Keratinocyte (primary cell): Measurements from ENCODE around the gene SENP7. TPM values are rescaled to one million over a fixed set of nuclear protein-coding genes. Genes with fewer than 3 reads are reported as not detected.

Experiments used
- DNase-seq: peaks from one replicate; pipeline ENCODE4 v3.0.0-alpha.2; 2011; ENCODE audit warnings: low read depth, missing footprints, low spot score
- FAIRE-seq: peaks from 2 replicates; lab custom pipeline; 2011; peaks lifted over from hg19 to GRCh38; lab: Jason Lieb, UNC
- H2AFZ ChIP-seq: 2 replicates; pipeline ENCODE4 v1.6.0; 2012; ENCODE audit warnings: low read length, control low read depth, inconsistent platforms; ENCODE audit not compliant: control insufficient read depth
- H3K27ac ChIP-seq: 2 replicates; pipeline ENCODE4 v1.5.1; 2011; ENCODE audit warnings: low read length; ENCODE audit not compliant: control insufficient read depth, insufficient read depth
- H3K27me3 ChIP-seq: 3 replicates; pipeline ENCODE4 v1.6.0; 2011; ENCODE audit warnings: low read length; ENCODE audit not compliant: control insufficient read depth, insufficient read depth; ENCODE audit errors: extremely low read depth
- H3K36me3 ChIP-seq, 2 experiments: 2 replicates in 1 of 2; 3 replicates in 1 of 2; pipeline ENCODE4 v1.5.1; 2011; ENCODE audit warnings: low read length in 2 of 2, mild to moderate bottlenecking in 1 of 2; ENCODE audit not compliant: control insufficient read depth in 2 of 2, insufficient read depth in 2 of 2; ENCODE audit errors: extremely low read depth in 1 of 2
- H3K4me1 ChIP-seq: 3 replicates; pipeline ENCODE4 v1.5.1; 2011; ENCODE audit warnings: low read length; ENCODE audit not compliant: control insufficient read depth, insufficient read depth; ENCODE audit errors: extremely low read depth
- H3K4me2 ChIP-seq: 3 replicates; pipeline ENCODE4 v1.6.0; 2011; ENCODE audit warnings: low read depth, low read length; ENCODE audit not compliant: control insufficient read depth, insufficient read depth; ENCODE audit errors: extremely low read depth
- H3K4me3 ChIP-seq, 3 experiments: fragments of 200-600 bp in 1 of 3; sonication (generic) in 1 of 3; 2 replicates in 2 of 3; 3 replicates in 1 of 3; pipeline ENCODE4 v1.5.1; 2011 to 2016; ENCODE audit warnings: low read length in 3 of 3, mild to moderate bottlenecking in 3 of 3, control low read depth in 2 of 3, inconsistent platforms in 1 of 3, low read depth in 1 of 3, mixed read lengths in 1 of 3, mixed run types in 1 of 3, moderate library complexity in 1 of 3; ENCODE audit not compliant: control insufficient read depth in 2 of 3, insufficient read depth in 2 of 3; ENCODE audit errors: extremely low read depth in 1 of 3
- H3K79me2 ChIP-seq: 2 replicates; pipeline ENCODE4 v1.6.0; 2012; ENCODE audit warnings: low read length; ENCODE audit not compliant: control insufficient read depth, insufficient read depth
- H3K9ac ChIP-seq: 3 replicates; pipeline ENCODE4 v1.6.0; 2011; ENCODE audit warnings: low read length; ENCODE audit not compliant: control insufficient read depth, insufficient read depth; ENCODE audit errors: extremely low read depth
- H3K9me1 ChIP-seq: 3 replicates; pipeline ENCODE4 v1.6.0; 2011; ENCODE audit warnings: low read length; ENCODE audit not compliant: control insufficient read depth, insufficient read depth; ENCODE audit errors: extremely low read depth
- H3K9me3 ChIP-seq: 2 replicates; pipeline ENCODE4 v1.5.1; 2012; ENCODE audit warnings: low read depth, low read length; ENCODE audit not compliant: control insufficient read depth
- H4K20me1 ChIP-seq: 3 replicates; pipeline ENCODE4 v1.6.0; 2011; ENCODE audit warnings: low read length; ENCODE audit not compliant: control insufficient read depth, insufficient read depth; ENCODE audit errors: extremely low read depth
- EZH2 ChIP-seq: IDR thresholded peaks from one replicate; pipeline ENCODE4 v1.6.1; 2012; ENCODE audit warnings: inconsistent platforms, mild to moderate bottlenecking, low read length, moderate library complexity
- dilution Hi-C: fragments of 300-500 bp; cut with MboI; formaldehyde crosslinking; loops from one replicate; pipeline ENCODE4 v1.7.0; 2020; ENCODE audit warnings: low sequenced_read_pairs; ENCODE audit not compliant: extremely low pct_ligation_motif_present
- polyA plus RNA-seq, 5 experiments: library from polyadenylated mRNA; depleted of rRNA in 3 of 5; stranded (reverse) in 3 of 5; stranded (forward) in 1 of 5; unstranded in 1 of 5; fragments of >200 nt; gene quantifications; 1 replicate in 1 of 5; 2 replicates in 3 of 5; 3 replicates in 1 of 5; pipeline versions ENCODE4 v1.2.1 to v1.2.3, GENCODE V29; 2011 to 2012; ENCODE audit warnings: missing spikeins in 2 of 5, low read depth in 1 of 5, low replicate concordance in 1 of 5
- TF ChIP-seq, protein P1 (sequence below), 3 experiments: IDR thresholded peaks in 1 of 3; conservative IDR thresholded peaks in 1 of 3; optimal IDR thresholded peaks in 1 of 3; 2 replicates in 2 of 3; 3 replicates in 1 of 3; pipeline versions ENCODE3 to v1.5.1; 2011; ENCODE audit warnings: low read length in 3 of 3, mild to moderate bottlenecking in 3 of 3, moderate library complexity in 2 of 3, control low read depth in 1 of 3, inconsistent platforms in 1 of 3; ENCODE audit not compliant: insufficient read depth in 2 of 3; ENCODE audit errors: extremely low read depth in 1 of 3

SENP7 gene
- polyA plus RNA-seq, 1 donor (not counting 4 experiments of a cell fraction or from before 2014, with no cell fraction given), result 7.4 TPM

GRCh38 chr3:101387351-101387750, 125.7 kb downstream of the SENP7 start:
- Histone ChIP-seq H3K9me1 (no peaks in the 10 kb centered on the region), H3K79me2 (no peaks in the 10 kb centered on the region), H3K9me3 (no peaks in the 10 kb centered on the region), H3K4me1 (no peaks in the 10 kb centered on the region), H3K27ac (no peak overlapping the region), H3K9ac (no peak overlapping the region), H3K4me3 (no peak overlapping the region), H3K27me3 (no peaks in the 10 kb centered on the region), H3K36me3 (no peaks in the 10 kb centered on the region), H2AFZ (no peak overlapping the region), H3K4me2 (no peak overlapping the region), H4K20me1 (no peaks in the 10 kb centered on the region)
- DNase-seq, result no peak
- dilution Hi-C loops, result no loop called here
- no peak for TF ChIP-seq EZH2
- TF ChIP-seq, protein P1, sequence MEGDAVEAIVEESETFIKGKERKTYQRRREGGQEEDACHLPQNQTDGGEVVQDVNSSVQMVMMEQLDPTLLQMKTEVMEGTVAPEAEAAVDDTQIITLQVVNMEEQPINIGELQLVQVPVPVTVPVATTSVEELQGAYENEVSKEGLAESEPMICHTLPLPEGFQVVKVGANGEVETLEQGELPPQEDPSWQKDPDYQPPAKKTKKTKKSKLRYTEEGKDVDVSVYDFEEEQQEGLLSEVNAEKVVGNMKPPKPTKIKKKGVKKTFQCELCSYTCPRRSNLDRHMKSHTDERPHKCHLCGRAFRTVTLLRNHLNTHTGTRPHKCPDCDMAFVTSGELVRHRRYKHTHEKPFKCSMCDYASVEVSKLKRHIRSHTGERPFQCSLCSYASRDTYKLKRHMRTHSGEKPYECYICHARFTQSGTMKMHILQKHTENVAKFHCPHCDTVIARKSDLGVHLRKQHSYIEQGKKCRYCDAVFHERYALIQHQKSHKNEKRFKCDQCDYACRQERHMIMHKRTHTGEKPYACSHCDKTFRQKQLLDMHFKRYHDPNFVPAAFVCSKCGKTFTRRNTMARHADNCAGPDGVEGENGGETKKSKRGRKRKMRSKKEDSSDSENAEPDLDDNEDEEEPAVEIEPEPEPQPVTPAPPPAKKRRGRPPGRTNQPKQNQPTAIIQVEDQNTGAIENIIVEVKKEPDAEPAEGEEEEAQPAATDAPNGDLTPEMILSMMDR (optimal IDR thresholded peaks at IDR 0.05 in 1 of 3, IDR thresholded peaks at IDR 0.05 in 1 of 3, conservative IDR thresholded peaks at IDR 0.05 in 1 of 3; ENCODE audit: extremely low read depth in 1 of 3, insufficient read depth in 2 of 3, low read length in 3 of 3), result no peak
- FAIRE-seq, result no peak

- FAIRE-seq (no peak), DNase-seq (no peak)
- Histone ChIP-seq H3K9me1 (no peaks in the 10 kb centered on the region), H2AFZ (no peak overlapping the region), H3K4me3 (no peak overlapping the region), H3K36me3 (no peaks in the 10 kb centered on the region), H4K20me1 (no peaks in the 10 kb centered on the region), H3K4me1 (no peaks in the 10 kb centered on the region), H3K9me3 (no peaks in the 10 kb centered on the region), H3K79me2 (no peaks in the 10 kb centered on the region), H3K27me3 (no peaks in the 10 kb centered on the region), H3K27ac (no peak overlapping the region), H3K4me2 (no peak overlapping the region), H3K9ac (no peak overlapping the region)
- TF ChIP-seq, protein P1 (optimal IDR thresholded peaks at IDR 0.05 in 1 of 3, IDR thresholded peaks at IDR 0.05 in 1 of 3, conservative IDR thresholded peaks at IDR 0.05 in 1 of 3; ENCODE audit: extremely low read depth in 1 of 3, insufficient read depth in 2 of 3, low read length in 3 of 3), result no peak
- no peak for TF ChIP-seq EZH2
- dilution Hi-C loops, result no loop called here
Observed at GRCh38 chr3:101384426-101384825, 128.6 kb downstream of the SENP7 start.
